GM21390 (cell line): ENCODE results near the gene DNAH10.

Source experiments
- ATAC-seq: cut with Tn5 transposase; IDR thresholded peaks from one replicate; pipeline ENCODE4 v1.9.1; 2021; ENCODE audit not compliant: unreplicated experiment

Gene DNAH10

GRCh38 chr12:123761841-123762714 is at the start of gene DNAH10:
DNAH10 (plus strand) TSS chr12:123762301; CDS start chr12:123762337, 36 bp downstream.
- ATAC-seq = peak; percentile 75

GRCh38 chr12:123712780-123713319 is 49.3 kb upstream of the DNAH10 start:
- no peak for ATAC-seq

GRCh38 chr12:123713398-123713797 is 48.7 kb upstream of the DNAH10 start:
- no peak for ATAC-seq

GRCh38 chr12:123713823-123714585 is 48.1 kb upstream of the DNAH10 start:
- no peak for ATAC-seq

- no peak for ATAC-seq
Measured at GRCh38 chr12:123715195-123715594, 46.9 kb upstream of the DNAH10 start.

GRCh38 chr12:123717350-123717749 is 44.8 kb upstream of the DNAH10 start:
- ATAC-seq = no peak

GRCh38 chr12:123720141-123720814 is 41.8 kb upstream of the DNAH10 start:
- ATAC-seq = no peak

- no peak for ATAC-seq
Measured at GRCh38 chr12:123721245-123721644, 40.9 kb upstream of the DNAH10 start.

- ATAC-seq = no peak
Measured at GRCh38 chr12:123723011-123723410, 39.1 kb upstream of the DNAH10 start.

- ATAC-seq = no peak
Measured at GRCh38 chr12:123723765-123724164, 38.3 kb upstream of the DNAH10 start.

- no peak for ATAC-seq
Measured at GRCh38 chr12:123726244-123726643, 35.9 kb upstream of the DNAH10 start.

- no peak for ATAC-seq
Measured at GRCh38 chr12:123726962-123727361, 35.1 kb upstream of the DNAH10 start.

GRCh38 chr12:123727878-123728277 is 34.2 kb upstream of the DNAH10 start:
- ATAC-seq = no peak

- ATAC-seq = no peak
Measured at GRCh38 chr12:123731596-123731995, 30.5 kb upstream of the DNAH10 start.

- ATAC-seq = no peak
Measured at GRCh38 chr12:123732251-123732650, 29.9 kb upstream of the DNAH10 start.

GRCh38 chr12:123733229-123733628 is 28.9 kb upstream of the DNAH10 start:
- ATAC-seq = no peak

GRCh38 chr12:123734268-123734667 is 27.8 kb upstream of the DNAH10 start:
- ATAC-seq = no peak

GRCh38 chr12:123741937-123742572 is 20.0 kb upstream of the DNAH10 start:
- no peak for ATAC-seq

GRCh38 chr12:123743002-123743401 is 19.1 kb upstream of the DNAH10 start:
- no peak for ATAC-seq

- ATAC-seq = no peak
Measured at GRCh38 chr12:123744836-123745235, 17.3 kb upstream of the DNAH10 start.

- no peak for ATAC-seq
Measured at GRCh38 chr12:123747309-123747708, 14.8 kb upstream of the DNAH10 start.
